GM12801 (cell line): ENCODE data around the gene POU5F1.

Experiments used
- TF ChIP-seq, protein P1 (sequence below): IDR thresholded peaks from one replicate; pipeline ENCODE4 v1.5.1; 2011; ENCODE audit warnings: control low read depth; ENCODE audit not compliant: insufficient read length; ENCODE audit errors: extremely low read depth

Gene POU5F1

DNA sequence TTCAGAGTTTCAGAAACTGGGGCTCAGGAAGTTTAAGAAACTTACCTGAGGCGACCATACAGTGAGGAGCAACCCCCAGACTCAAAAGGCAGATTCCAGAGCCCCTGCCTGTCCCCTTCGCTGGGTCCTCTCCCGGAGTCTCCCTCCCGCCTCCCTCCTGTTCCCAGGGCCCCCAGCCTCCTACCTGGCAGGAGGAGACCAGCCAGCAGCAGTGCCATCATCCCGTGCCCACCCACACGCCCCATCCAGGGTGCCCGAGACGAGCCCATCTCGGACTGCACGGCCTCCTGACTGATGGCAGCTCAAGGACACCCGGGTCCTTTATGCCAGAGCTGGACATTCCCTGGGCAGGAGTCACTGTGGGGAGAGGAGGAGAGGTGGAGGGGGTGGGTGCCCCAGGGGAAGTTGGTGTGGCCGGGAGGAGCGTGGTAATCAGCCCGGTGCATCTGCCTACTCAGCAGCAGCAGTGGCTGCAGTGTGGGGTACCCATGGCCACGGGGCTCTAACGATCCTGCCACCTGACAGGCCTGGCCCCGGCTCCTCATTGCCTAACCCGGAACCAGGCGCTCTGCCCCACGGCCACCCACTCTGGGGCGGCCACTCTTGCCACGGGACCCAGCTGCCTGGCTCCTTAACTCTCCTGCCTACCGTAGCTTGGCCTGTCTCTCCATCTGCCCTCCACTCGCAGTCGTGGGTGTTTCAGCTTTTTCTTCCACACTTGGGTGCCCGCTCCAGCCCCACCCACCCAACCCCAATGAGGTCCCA is 50.1 kb downstream of the POU5F1 start, which contains the start of gene CDSN:
Gene CDSN (minus strand): TSS at position 296 of the 765 bp plus-strand sequence. CDS start 27 bp downstream, at position 269.
- TF ChIP-seq, protein P1, sequence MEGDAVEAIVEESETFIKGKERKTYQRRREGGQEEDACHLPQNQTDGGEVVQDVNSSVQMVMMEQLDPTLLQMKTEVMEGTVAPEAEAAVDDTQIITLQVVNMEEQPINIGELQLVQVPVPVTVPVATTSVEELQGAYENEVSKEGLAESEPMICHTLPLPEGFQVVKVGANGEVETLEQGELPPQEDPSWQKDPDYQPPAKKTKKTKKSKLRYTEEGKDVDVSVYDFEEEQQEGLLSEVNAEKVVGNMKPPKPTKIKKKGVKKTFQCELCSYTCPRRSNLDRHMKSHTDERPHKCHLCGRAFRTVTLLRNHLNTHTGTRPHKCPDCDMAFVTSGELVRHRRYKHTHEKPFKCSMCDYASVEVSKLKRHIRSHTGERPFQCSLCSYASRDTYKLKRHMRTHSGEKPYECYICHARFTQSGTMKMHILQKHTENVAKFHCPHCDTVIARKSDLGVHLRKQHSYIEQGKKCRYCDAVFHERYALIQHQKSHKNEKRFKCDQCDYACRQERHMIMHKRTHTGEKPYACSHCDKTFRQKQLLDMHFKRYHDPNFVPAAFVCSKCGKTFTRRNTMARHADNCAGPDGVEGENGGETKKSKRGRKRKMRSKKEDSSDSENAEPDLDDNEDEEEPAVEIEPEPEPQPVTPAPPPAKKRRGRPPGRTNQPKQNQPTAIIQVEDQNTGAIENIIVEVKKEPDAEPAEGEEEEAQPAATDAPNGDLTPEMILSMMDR: no peak

DNA sequence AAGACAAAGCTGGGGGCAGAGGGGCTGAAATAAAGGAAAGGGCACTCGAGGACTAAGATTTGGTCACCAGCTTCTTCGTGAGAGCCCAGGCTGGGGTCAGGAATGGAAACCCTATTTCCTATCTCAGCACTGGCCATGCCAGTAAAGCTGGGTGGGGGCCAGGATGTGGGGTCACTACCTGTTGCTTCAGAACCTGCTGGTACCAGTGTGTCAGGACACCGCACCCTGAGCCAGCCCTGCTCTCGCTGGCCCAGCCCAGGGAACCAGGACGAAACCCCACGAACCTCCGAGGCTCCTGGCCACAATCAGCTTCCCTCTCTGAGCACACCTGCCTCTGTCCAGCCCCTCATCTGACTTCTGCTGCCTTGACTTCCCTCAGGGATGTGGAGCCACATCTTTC is 52.3 kb downstream of the POU5F1 start:
- TF ChIP-seq, protein P1: no peak

DNA sequence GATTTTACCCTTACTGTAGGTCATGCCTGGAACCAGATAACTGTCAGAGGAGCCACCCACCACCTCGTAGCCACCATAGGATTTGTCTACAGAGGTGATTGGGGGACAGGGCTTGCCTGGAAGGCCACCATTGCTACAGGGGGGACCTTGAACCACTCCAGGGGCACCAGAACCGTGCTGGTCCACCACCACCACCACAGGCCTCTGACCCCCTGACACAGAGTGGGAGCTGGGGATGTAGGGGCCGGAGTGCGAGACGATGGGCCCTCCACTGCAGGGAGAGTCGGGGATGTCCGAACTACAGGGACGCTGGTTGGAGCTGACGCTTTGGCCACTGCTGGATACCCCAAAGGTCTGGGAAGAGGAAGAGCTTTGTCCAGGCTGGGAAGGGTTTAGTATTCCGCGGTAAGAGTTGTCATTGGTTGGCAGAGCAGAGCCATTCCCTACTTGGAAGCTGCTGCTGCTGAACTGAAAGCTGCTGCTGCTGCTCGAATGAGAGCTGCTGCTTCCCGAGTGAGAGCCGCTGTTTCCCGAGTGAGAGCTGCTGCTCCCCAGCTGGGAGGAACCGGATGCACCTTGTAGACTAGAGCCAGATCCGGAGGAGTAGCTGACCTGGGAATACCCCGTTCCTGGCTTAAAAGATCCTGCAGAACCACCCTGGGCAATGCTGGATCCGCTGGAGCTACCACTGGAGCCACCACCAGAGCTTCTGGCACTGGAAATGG is 53.7 kb downstream of the POU5F1 start:
- TF ChIP-seq, protein P1: no peak

DNA sequence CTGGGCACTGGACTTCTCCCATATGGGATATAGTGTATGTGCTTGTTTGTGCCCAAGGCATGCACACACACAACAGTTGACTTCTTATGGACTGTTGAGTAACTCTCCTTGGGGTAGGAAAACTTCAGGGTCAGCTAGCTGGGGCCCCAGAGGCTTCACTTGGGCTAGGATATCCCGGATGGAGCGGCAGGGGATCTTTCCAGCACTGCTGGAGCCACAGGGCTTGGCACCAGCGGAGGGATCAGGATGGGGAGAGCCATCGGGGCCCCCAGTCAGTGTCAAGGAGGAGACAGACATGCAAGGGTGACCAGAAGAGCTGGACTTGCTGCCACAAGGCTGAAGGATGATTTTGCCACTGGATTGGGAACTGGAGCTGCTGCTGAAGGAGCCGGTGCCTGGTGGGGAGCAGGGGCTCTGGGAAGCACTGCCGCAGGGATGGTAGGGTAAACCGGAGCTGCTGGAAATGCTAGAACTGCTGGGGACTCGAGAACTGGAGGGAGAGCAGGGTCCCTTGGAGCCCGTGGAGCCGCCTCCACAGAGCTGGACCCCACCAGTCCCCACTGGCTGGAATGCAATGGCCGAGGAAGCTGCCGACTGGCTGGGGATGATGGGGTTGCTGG is 54.4 kb downstream of the POU5F1 start:
- TF ChIP-seq, protein P1: no peak

DNA sequence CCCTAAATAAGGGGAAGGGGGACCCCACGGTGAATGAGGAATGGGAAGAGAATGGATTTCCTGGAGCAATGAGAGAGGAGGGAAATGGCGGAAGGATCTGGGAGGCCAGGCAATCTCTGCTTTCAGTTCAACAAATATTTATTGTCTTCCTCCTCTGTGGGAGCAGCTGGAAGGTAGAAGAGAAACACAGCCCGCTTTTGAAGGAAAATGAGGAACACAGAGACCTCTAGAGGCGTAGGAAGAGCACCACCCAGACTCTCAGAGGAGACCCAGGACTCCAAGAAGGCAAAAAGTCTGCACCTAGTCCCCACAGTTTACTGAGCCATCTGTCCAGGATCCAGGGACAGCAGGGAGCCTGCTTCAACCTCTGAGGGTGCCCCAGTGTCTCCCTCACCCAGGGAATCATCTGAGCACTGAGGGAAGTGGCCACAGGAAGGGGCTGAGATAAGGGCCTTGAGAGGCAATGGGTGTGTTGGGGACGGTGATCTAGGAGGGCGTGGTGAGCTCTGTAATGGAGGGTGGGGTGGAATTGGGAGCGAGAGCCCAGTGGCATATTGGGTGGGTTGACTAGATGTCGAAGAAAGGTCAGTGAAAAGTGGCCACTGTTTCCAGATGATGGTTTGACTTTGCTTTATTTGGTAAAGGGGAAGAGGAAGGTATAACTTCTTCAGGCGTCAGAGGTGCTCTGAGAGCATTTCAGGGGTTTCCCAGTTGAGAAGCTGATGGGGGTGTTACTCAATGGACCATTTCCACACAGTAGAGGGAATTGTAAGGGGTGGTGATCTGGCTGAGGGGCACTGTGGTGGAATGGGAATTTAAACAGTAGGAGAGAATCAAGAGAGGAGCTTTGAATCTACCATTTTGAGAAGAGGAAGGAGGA is 55.3 kb downstream of the POU5F1 start:
- TF ChIP-seq, protein P1: no peak

DNA sequence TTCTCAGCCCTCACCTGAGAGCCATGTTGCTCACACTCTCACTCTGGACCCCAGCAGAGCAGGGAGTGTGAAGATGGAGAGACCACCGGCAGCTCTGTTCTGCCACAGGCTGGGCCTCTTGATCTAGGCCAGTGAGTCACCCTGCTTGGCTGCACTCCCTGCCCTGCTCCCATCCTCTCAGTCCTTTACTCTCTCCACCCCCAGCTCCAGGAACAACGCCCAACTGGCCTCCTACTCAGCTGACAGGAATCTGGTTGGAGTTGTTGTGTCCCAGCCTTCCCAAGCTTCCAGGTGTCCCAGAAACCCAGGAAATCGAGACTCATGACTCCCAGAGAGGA is 56.0 kb downstream of the POU5F1 start, which contains the start of gene PSORS1C1:
Gene PSORS1C1 (plus strand): TSS at position 260 of the 338 bp plus-strand sequence. CDS start 14,833 bp downstream, outside the sequence.
- TF ChIP-seq, protein P1: no peak
